ENCODE measurements around the gene PTGIR.
A peak's percentile ranks its signal among the peaks of the same experiment; 100 is the strongest.
"Not testable (repeated sequence)": the region's sequence is repeated elsewhere in the genome, so short reads cannot be mapped to it uniquely, and the experiment has no call there.

PTGIR gene

GRCh38 chr19:46637224-46637623 is 12.3 kb upstream of the PTGIR start:
- no peak for DNase-seq

DNA sequence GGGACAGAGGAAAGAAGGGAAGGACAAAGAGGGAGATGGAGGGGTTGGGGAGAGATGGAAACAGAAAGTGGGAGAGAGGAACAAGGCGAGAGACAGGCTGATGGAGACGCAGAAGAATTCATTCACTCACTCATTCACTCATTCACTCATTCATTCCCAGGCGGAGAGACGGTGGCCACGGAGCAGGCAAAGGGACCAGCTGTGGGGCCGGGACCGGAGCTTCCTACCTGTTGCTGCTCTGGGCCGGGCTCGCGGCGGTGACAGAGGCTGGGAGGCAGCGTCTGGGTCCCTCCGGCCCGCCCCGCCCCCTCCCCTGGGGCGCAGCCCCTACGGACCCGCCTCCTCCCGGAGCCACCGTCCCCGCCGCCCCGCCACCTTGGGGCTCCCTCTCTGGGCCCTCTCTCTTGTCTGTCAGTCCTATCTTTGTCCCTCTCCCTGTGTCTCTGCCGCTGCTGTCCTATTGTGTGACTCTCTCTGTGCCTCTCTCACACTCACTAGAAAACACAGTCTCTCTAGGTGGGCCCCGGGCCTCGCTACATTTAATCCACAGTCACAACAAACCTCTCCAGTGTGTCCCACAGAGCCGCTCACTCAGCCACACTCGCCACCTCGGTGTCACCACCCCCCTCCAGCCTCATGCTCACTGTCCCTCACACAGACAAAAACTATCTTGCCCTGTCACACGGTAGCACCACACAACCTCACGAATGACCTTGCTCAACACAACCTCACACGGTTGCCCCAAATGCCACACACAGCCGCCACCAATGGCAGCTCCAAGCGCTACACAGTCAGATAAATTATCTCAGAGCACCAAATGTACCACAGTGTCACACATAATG is 11.3 kb upstream of the PTGIR start, which contains the start of gene GNG8:
GNG8 (minus strand) TSS at position 283 of the 842 bp plus-strand sequence. CDS start 1,520 bp downstream, outside the sequence.
- DNase-seq = no peak

GRCh38 chr19:46634656-46635218 is 9.8 kb upstream of the PTGIR start:
- no peak for DNase-seq

- DNase-seq = peak; percentile 30
Observed at GRCh38 chr19:46634045-46634655, 9.3 kb upstream of the PTGIR start.

- no peak for DNase-seq
Observed at GRCh38 chr19:46633130-46633529, 8.2 kb upstream of the PTGIR start.

DNA sequence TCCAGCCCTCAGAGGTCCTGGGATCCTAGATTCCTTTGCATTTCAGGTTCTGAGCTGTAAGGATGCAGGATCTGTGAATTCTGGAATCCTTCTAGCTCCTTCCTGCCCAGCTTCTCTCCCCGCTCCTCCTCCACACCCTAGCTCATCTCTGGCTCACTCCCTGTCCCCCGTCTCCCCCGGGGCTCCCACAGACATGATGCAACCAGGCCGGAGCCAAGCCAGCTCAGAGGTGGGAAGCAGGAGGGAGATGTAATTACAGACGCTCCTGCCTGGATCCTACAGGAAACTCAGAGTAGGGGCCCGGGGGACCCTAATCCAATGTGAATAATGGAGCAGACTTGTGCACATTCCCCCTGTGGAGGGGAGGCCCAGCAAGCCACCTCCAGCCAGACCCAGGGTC is 6.6 kb upstream of the PTGIR start:
- DNase-seq = no peak

DNA sequence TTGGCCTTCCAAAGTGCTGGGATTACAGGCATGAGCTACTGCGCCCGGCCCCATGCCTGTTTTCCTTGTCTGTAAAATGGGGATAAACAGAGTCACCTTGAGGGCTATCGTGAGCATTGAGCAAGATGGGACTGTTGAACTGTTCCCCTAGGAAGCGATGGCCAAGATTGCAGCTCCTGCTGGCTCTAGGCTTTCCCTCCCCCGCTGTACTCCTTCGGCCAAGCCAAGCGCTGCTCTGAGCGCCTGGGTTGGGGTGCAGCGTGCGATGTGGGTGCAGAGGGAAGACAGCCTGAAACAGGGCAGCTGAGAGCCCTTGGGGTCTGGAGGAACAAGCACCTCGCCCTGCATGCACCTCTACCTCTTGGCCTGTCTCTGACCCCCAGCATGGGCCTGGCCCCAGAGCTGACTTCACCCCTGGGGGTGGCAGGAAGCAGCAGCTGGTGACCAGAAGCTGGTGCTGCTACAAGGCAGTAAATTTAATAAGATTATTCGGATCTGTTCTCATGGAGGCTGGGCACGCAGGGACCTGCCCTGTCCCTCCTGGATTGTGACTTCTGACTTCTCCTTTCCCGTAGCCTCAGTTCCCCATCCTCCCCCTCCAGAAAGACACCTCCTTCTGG is 5.8 kb upstream of the PTGIR start:
- DNase-seq = no peak

GRCh38 chr19:46629546-46630025 is 4.7 kb upstream of the PTGIR start:
- no peak for DNase-seq

- not testable (repeated sequence) for DNase-seq
Observed at GRCh38 chr19:46628970-46629369, 4.1 kb upstream of the PTGIR start.

GRCh38 chr19:46626446-46626845 is 1.6 kb upstream of the PTGIR start:
- DNase-seq = no peak

DNA sequence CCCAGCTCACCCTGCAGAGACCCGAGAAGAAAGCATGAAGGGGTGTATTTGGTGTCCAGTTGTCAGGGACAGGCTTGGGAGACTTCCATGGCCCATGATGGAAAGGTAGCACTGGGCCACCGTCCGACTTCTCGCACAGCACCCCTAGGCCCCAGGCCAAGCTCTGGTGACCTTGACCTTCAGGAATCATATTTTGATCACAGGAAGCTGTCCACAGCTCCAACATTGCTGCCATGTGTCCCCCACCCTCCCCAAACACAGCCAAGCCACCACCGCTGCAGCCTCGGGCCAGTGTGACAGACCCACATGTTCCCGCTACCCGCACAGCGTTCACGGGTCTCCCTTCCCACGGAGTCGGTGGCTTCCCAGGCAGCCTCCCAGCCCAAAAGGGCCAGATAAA is 842 bp upstream of the PTGIR start:
- no peak for DNase-seq

DNA sequence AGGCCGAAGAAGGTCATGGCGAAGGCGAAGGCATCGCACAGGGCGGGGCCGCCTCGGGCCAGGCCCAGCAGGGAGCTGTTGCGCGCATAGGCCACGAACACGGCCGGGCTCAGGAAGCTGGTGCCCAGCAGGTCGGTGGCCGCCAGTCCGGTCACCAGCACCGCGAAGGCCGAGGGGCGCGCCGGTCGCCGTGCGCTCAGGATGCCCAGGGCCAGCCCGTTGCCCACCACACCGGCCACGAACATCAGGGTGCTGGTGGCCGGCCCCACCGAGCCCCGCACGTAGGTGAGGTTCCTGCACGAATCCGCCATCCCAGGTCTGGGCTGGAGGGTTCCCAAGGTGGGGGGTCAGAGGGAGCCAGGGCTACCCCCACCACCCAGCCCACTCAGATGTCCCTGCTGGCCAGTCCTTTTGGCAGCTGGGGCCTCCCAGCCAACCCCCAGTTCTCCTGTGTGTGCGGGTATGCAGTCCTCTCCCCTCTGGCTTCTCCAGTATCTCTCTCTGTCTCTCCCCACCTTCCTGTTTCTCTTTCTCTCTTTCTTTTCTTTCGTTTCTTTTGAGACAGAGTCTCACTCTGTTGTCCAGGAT is 880 bp downstream of the PTGIR start:
- no peak for DNase-seq

GRCh38 chr19:46622118-46622446 is 2.8 kb downstream of the PTGIR start:
- no peak for DNase-seq

- no peak for DNase-seq
Observed at GRCh38 chr19:46621191-46622117, 3.4 kb downstream of the PTGIR start.

- no peak for DNase-seq
Observed at GRCh38 chr19:46620716-46621115, 4.2 kb downstream of the PTGIR start.

GRCh38 chr19:46620267-46620666 is 4.6 kb downstream of the PTGIR start:
- DNase-seq = no peak

GRCh38 chr19:46618670-46619231 is 6.1 kb downstream of the PTGIR start:
- DNase-seq = no peak

DNA sequence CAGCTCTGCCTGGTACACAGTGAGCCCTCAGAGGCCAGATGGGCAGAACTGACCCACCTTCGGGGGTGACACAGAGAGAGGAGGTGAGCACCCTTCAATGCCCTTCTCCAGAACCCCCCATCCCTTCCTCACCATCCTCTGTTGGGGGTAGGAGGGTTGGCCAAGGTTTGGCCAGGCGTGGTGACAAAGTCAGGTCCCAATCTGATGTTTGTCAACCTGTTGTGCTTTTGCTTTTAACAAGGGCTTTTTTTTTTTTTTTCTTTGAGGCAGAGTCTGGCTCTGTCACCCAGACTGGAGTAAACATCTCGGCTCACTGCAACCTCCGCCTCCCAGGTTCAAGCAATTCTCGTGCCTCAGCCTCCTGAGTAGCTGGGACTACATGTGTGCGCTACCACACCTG is 7.3 kb downstream of the PTGIR start:
- DNase-seq = no peak

- no peak for DNase-seq
Observed at GRCh38 chr19:46616631-46617322, 8.1 kb downstream of the PTGIR start.

- no peak for DNase-seq
Observed at GRCh38 chr19:46615966-46616365, 8.9 kb downstream of the PTGIR start.

DNA sequence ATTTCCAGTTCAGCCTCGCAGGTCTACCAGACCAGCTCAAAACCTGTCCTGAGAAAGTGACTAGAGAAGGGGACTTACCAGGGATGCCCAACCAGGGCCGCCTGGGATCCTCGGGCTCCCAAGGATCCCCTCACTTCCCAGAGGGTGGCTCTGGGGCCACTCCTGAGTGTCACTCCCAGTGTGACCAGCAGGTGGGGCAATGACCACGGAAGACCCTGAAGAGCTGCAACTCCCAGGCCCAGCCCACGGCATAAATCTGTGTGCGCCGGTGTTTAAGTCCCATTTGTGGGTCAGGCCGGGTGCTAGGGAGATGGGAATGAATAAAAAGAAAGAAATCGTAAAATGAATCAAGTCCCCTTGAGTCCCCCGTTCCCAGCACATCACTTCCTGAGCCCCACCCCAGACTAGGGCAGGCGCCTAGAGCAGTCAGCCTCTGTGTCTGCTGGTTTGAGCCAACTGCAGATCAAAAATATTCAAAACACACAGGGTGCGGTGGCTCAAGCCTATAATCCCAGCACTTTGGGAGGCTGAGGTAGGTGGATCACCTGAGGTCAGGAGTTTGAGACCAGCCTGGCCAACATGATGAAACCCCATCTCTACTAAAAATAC is 10.7 kb downstream of the PTGIR start:
- peak; percentile 65 for DNase-seq
